ENCODE measurements around the gene UGT1A5. TPM values are rescaled to one million over a fixed set of nuclear protein-coding genes. Genes with fewer than 3 reads are reported as not detected.

Gene UGT1A5
- total RNA-seq (2014; rRNA removed; shearing (Covaris generic)), result not detected in 2 replicates
- polyA plus RNA-seq (2016; fragmentation: Nextera tagmentation; extraction: Ambion mirVana), result not detected in 2 replicates
- long read RNA-seq, result 0 reads

- ATAC-seq (no peak), DNase-seq (ENCODE audit: low spot score) (no peak)
- Histone ChIP-seq H2AFZ (0 out of 2 replicates have a peak within 1 kb of the TSS, but pooled peaks have one; percentile 59), H3K4me3 (no peak within 1 kb of the TSS), H3K4me2 (no peak within 1 kb of the TSS), H4K20me1 (replicated peaks; ENCODE audit: insufficient read depth) (no peaks in the 10 kb centered on the region), H3K27ac (ENCODE audit: low read depth) (no peak within 1 kb of the TSS), H3F3A (replicated peaks; ENCODE audit: low read depth) (no peaks in the 10 kb centered on the region), H3K36me3 (ENCODE audit: insufficient read depth) (no peaks in the 10 kb centered on the region), H3K9me2 (ENCODE audit: insufficient read depth) (peaks cover 5% of the 10 kb centered on the region; the same call in 1 of the 2 replicates), H3K79me2 (replicated peaks; ENCODE audit: insufficient read depth) (no peaks in the 10 kb centered on the region), H3K4me1 (ENCODE audit: insufficient read depth) (no peaks in the 10 kb centered on the region), H3K27me3 (ENCODE audit: insufficient read depth) (no peaks in the 10 kb centered on the region)
- Mint-ChIP-seq H3K4me3 (no peak within 1 kb of the TSS), H3K4me1 (peaks cover 4% of the 10 kb centered on the region; the same call in 1 of the 3 replicates), H3K9me3 (no peaks in the 10 kb centered on the region; the same call in 2 of the 3 replicates), H3K27ac (0 out of 2 replicates have a peak within 1 kb of the TSS, but pooled peaks have one; percentile 52), H3K36me3 (ENCODE audit: low read depth) (no peaks in the 10 kb centered on the region), H3K27me3 (ENCODE audit: insufficient read depth, low read depth, poor library complexity) (peaks cover 13% of the 10 kb centered on the region)
- TF ChIP-seq JUNB (IDR thresholded peaks at IDR 0.05; ENCODE audit: unreplicated experiment), result no peak
- TF ChIP-seq ZNF331 (CRISPR knock-in tag; IDR thresholded peaks at IDR 0.05; ENCODE audit: low read depth), result no peak
- no peak for TF ChIP-seq ETS1 (IDR thresholded peaks at IDR 0.05)
- TF ChIP-seq REST (IDR thresholded peaks at IDR 0.05; ENCODE audit: unreplicated experiment), result no peak
- no peak for TF ChIP-seq STAT1 (IDR thresholded peaks at IDR 0.05; ENCODE audit: unreplicated experiment)
- no peak for TF ChIP-seq CTCF (conservative IDR thresholded peaks at IDR 0.05; ENCODE audit: low read depth in 2 of 2)
- no peak for TF ChIP-seq ZNF462 (CRISPR knock-in tag; IDR thresholded peaks at IDR 0.05)
- no peak for TF ChIP-seq NANOG (IDR thresholded peaks at IDR 0.05; ENCODE audit: borderline replicate concordance)
- TF ChIP-seq POLR2AphosphoS5 (IDR thresholded peaks at IDR 0.05; ENCODE audit: low read depth), result no peak
- TF ChIP-seq EZH2 (IDR thresholded peaks at IDR 0.05; ENCODE audit: low read depth, unreplicated experiment), result no peak
- TF ChIP-seq ZNF114 (CRISPR knock-in tag; IDR thresholded peaks at IDR 0.05), result no peak
- TF ChIP-seq CREB1 (CRISPR knock-in tag; IDR thresholded peaks at IDR 0.05; ENCODE audit: low read depth), result no peak
- TF ChIP-seq EZH2phosphoT487 (IDR thresholded peaks at IDR 0.05; ENCODE audit: unreplicated experiment), result no peak
Measured at GRCh38 chr2:233712611-233713261, at the start of gene UGT1A5. Gene UGT1A5 (plus strand): TSS chr2:233712907. CDS start chr2:233712992, 85 bp downstream.

All from GM23338 (cell line).